HL-60 (cell line): ENCODE data around the gene DNASE1.

ENCODE experiments used
- DNase-seq, 2 experiments: peaks; one replicate each; pipeline ENCODE4 v3.0.0-alpha.2; 2010 to 2020; ENCODE audit warnings: low read depth in 1 of 2, low spot score in 1 of 2
- H3K27ac ChIP-seq: fragments of 250-450 bp; sonication (Bioruptor Pico); replicated peaks from 2 replicates; pipeline ENCODE4 v1.5.1; 2020; ENCODE audit warnings: mild to moderate bottlenecking, moderate library complexity
- H3K27me3 ChIP-seq: fragments of 250-450 bp; sonication (Bioruptor Pico); 2 replicates; pipeline ENCODE4 v1.5.1; 2021; ENCODE audit warnings: mild to moderate bottlenecking, moderate library complexity; ENCODE audit not compliant: insufficient read depth, poor library complexity, severe bottlenecking
- H3K4me3 ChIP-seq: replicated peaks from 2 replicates; pipeline ENCODE4 v1.5.1; 2011; ENCODE audit warnings: mild to moderate bottlenecking, control low read depth, low read length; ENCODE audit not compliant: insufficient read depth
- CTCF ChIP-seq: IDR thresholded peaks from one replicate; pipeline ENCODE4 v1.5.1; 2011; ENCODE audit warnings: low read length, control low read depth, inconsistent platforms; ENCODE audit not compliant: insufficient read depth
- GABPA ChIP-seq: IDR thresholded peaks from 2 replicates; pipeline ENCODE4 v1.6.1; 2012; ENCODE audit warnings: low read depth
- POLR2AphosphoS5 ChIP-seq: IDR thresholded peaks from 2 replicates; pipeline ENCODE4 v1.6.1; 2012; ENCODE audit warnings: low read depth
- REST ChIP-seq: IDR thresholded peaks from 2 replicates; pipeline ENCODE4 v1.6.1; 2012; ENCODE audit warnings: low read depth; ENCODE audit not compliant: insufficient replicate concordance
- SPI1 ChIP-seq: IDR thresholded peaks from 2 replicates; pipeline ENCODE4 v1.6.1; 2012; ENCODE audit warnings: low read depth, mild to moderate bottlenecking, borderline replicate concordance

The DNASE1 gene

GRCh38 chr16:3661922-3662321 lies 7.4 kb downstream of the DNASE1 start:
- H3K27ac ChIP-seq, result no peak overlapping the region
- no peaks in the 10 kb centered on the region for H3K27me3 ChIP-seq
- DNase-seq, result no peak
- TF ChIP-seq REST, result no peak
- TF ChIP-seq GABPA, result no peak
- TF ChIP-seq CTCF, result no peak
- no peak for TF ChIP-seq POLR2AphosphoS5
- no peak for TF ChIP-seq SPI1
- no peak overlapping the region for H3K4me3 ChIP-seq

GRCh38 chr16:3662601-3663000 lies 8.1 kb downstream of the DNASE1 start:
- TF ChIP-seq GABPA (no peak), SPI1 (no peak), REST (no peak), POLR2AphosphoS5 (no peak), CTCF (no peak)
- no peak for DNase-seq

GRCh38 chr16:3664187-3664896 lies 9.9 kb downstream of the DNASE1 start:
- no peak for TF ChIP-seq POLR2AphosphoS5
- TF ChIP-seq GABPA, result no peak
- TF ChIP-seq REST, result no peak
- no peak for TF ChIP-seq CTCF
- TF ChIP-seq SPI1, result no peak

More at GRCh38 chr16:3662601-3663000, 8.1 kb downstream of the DNASE1 start:
- H3K4me3 ChIP-seq, result no peak overlapping the region
- H3K27me3 ChIP-seq, result no peaks in the 10 kb centered on the region
- no peak overlapping the region for H3K27ac ChIP-seq

More at GRCh38 chr16:3664187-3664896, 9.9 kb downstream of the DNASE1 start:
- no peak for DNase-seq
- Histone ChIP-seq H3K4me3 (no peak overlapping the region), H3K27me3 (no peaks in the 10 kb centered on the region), H3K27ac (no peak overlapping the region)
